HG03460 (cell line): Measurements from ENCODE around the gene DCAF12L1.

Source experiments
- ATAC-seq: cut with Tn5 transposase; IDR thresholded peaks from one replicate; pipeline ENCODE4 v1.9.1; 2021; ENCODE audit not compliant: unreplicated experiment

The DCAF12L1 gene

DNA sequence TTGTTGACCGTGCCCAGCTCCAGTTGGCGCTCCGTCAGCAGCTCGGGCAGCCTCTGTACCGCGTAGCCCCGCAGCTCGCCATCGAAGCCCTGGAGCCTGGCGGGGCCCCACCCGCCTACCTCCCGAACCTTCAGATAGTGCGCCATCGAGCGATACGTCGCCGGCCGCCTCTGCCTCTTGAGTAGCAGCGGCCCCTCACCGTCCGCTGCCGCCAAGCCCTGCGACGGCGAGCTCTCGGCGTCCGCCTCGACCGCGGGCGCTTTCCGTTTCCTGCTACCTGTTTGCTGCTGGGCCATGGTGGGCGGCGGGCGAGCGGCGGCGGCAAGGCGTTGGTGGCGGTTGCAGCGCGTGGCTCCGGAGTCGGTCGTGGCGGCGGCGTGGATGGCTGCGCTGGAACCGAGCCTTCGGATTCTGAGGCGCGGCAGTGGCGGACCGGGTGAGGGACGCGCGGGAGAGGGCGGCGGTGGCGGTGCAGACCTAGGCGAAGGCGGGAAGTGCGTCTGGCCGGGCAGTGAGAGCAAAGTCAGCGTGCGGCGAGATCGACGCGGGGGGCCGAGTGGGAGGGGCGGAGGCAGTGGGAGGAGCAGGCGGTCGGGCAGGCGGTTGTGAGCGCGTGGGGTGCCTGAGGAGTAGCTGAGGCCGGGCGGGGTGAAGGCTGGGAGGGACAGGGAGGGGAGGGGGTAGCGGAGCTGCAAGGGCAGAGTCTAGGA, at the start of gene DCAF12L1:
Gene DCAF12L1 (minus strand): TSS at position 502 of the 710 bp plus-strand sequence. CDS start 206 bp downstream, at position 296.
- no peak for ATAC-seq

DNA sequence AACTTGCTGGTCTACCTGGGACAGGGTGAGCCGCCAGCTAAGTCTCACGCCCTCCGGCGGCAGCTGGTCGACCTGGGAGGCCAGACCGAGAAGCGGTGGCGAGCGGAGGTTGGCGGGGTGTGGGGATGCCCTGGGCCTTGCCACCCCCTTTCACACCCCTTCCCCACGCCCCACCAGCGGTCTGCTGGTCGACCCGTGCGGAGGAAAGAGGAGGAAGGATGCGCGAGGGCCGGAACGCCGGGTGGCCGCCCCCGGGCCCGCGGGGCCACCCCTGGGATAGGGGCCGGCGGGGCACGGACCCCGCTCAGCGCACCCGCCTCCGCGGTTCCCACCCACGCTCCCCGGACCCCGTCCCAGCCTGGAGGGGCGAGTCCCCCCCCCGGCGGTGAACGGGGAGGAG, 28.3 kb upstream of the DCAF12L1 start:
- ATAC-seq = no peak

DNA sequence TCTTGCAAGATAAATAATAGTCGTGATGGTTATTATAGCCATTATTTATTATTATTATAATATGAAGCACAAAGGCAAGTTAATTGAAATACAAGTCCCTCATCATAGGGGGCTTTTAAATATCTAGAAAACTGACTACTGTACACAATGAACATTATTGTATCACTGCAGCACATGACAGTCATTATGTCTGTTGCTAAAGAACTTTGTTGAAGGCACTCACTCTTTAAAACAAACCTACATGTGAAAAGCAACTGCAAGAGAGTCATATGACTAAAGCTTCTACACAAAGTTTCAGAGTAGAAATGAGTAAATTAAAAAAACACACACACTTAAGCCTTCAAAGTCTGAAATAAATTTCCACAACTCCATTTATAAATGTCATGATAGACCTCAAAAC, 23.3 kb upstream of the DCAF12L1 start:
- no peak for ATAC-seq

DNA sequence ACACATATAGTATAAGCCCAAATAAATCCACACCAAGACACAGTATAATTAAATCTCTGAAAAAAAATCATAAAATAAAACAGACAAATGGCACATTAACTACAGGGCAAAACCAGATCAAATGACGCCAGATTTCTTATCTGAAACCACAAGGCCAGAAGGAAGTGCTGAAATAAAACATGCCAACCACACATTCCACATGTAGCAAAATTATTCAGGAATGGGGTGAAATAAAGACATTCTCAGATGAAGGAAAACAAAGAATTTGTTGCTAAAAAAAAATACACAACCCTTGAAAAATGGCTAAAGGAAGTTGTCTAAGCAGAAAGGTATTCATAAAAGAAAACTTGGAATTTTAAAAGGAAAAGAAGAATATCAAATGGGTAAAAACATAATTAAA, 4.5 kb upstream of the DCAF12L1 start:
- ATAC-seq = no peak

DNA sequence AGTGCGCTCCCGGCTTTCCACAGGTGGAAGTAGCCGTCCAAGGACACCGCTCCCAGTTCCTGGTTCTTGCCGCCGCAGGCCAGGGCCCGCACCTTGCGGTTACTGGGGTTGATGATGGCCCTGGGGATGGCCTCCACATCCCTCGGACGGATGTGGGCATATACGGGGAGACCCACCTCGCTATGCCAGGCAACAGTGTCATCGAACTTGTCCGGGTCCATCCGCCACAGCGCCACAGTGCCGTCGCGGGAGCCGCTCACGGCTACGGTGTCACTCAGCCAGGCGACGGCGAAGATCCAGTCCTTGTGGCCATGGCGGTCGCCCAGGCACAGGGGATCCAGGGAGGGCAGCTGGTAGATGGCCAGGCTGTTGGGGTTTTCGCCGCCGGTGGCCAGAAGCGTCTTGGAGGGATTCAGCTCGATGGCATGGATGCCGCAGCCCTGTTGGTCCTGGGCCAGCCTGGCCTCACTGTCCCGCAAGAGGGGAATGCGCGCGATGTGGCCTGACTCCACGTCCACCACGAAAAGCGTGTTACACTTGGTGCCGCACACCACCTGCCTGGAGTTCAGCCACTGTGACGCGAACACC, 795 bp downstream of the DCAF12L1 start:
- no peak for ATAC-seq

- ATAC-seq = no peak
Measured at GRCh38 chrX:126551306-126551705, 1.3 kb downstream of the DCAF12L1 start.

DNA sequence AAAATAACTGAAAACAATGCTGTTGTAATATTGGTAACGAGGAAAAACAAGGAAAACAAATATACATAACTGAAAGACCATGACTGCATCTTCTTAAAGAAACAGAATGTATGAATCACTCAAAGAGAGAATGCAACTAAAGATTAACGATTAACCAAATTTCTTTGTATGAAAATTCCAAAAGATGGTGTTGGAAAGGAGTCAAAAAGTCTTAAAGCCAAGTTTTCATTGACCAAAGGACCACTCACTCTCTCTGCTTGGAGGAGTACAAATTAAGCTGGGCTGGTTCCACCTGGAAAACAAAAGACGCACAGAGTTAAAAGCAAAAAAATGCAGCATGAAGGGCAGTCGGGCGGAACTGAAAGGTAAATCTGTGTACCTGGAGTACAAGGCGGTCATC, 1.8 kb downstream of the DCAF12L1 start:
- ATAC-seq = no peak

DNA sequence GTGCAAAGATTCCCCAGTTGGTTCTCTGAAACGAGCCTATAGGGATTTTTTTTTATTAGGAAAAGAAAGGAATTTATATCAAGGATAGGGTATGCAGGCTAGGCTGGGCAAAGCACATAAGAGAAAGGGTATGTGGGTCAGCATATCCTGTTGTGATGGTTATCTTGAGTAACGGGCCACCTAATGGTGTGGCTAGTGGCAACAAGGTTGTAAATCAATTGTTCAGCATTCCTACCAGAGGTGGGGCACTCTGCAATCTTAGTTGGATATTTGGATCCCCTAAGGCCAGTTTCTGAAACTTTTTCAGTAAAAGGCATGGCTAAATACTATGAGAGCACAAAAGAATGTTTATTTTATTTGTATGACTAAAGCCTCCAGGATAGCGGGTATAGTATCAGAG, 42.7 kb downstream of the DCAF12L1 start:
- no peak for ATAC-seq
